ENCODE data around the gene NDUFA11. TPM values are rescaled to one million over a fixed set of nuclear protein-coding genes. Genes with fewer than 3 reads are reported as not detected.
A peak's percentile ranks its signal among the peaks of the same experiment; 100 is the strongest.

NDUFA11 gene
- total RNA-seq, 5 donors from 2014 or later (not counting 1 experiment from before 2014, with no cell fraction given): 106 to 198 (median 185) TPM

DNA sequence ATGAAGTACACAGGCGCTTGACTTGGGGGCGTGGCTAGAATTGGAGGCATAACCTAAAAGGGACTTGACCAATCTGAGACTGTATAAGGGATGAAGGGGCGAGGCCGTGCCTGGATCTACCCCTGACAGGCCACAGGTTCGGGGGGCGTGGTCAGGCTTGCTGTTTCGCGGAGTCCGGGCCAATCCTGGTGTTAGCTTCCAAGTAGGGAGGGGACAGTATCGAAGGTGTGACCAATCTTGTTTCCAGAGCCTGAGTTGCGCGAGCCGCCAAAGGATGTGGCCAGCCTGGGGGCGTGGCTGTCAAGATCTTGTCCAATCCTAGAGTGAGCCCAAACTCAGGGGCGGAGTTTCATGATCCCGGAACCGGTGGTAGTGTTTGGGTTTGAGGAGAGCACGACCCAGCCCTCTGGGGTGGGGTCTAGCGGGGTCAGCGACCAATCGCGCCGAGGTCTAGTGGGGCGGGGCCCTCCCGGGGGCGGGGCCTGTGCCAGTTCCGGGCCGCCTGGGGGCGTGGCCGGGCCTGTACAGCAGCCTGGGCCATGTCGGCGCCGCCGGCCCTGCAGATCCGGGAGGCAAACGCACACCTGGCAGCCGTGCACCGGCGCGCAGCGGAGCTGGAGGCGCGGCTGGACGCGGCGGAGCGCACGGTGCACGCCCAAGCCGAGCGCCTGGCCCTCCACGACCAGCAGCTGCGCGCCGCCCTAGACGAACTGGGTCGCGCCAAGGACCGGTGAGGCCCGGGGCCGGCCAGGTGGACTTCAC lies 943 bp upstream of the NDUFA11 start, which contains the start of gene VMAC:
TSS of gene VMAC (plus strand) at position 521 of the 762 bp plus-strand sequence. CDS start at position 540, 19 bp downstream.
- peaks cover 35 to 47% (median 37%) of the 10 kb centered on the region in 3 donors for H3K4me1 Mint-ChIP-seq
- H3K27ac Mint-ChIP-seq: peak within 1 kb of the TSS; percentile 99 to 100
- H3K27me3 ChIP-seq (replicated peaks in 1 of 2; ENCODE audit: control insufficient read depth in 2 of 2, extremely low read depth in 1 of 2, insufficient read depth in 2 of 2, low read length in 1 of 2): no peaks in the 10 kb centered on the region
- peak; percentile 99 to 100 (median 100) for DNase-seq
- no peaks in the 10 kb centered on the region for H3K9me3 ChIP-seq
- H3K36me3 Mint-ChIP-seq: peaks cover 11% of the 10 kb centered on the region
- no peaks in the 10 kb centered on the region for H3K9me3 Mint-ChIP-seq
- 0% methylated on average over 58 of the region's 61 CpGs for WGBS (ENCODE audit: insufficient coverage)
- H3K27ac ChIP-seq (ENCODE audit: low read length): peak within 1 kb of the TSS; percentile 85
- ChIA-PET CTCF (interaction anchor here in 1 of 2 donors (0.6 to 2.4 kb wide), 8 partner anchors 51 to 222 kb away, joined by 3 to 25 read pairs (median 3); partner anchors contain the start of genes NRTN and RPL36), POLR2A (interaction anchor here in 1 of 2 donors (0.6 to 1.0 kb wide), 3 partner anchors 57 to 113 kb away, joined by 3 to 5 read pairs (median 3); partner anchors contain the start of gene DUS3L)
- H3K4me3 Mint-ChIP-seq: peak within 1 kb of the TSS; percentile 95 to 96 (median 95)
- peaks cover 4 to 9% of the 10 kb centered on the region in 2 donors for H3K36me3 ChIP-seq (ENCODE audit: control insufficient read depth in 2 of 2, extremely low read depth in 1 of 2, insufficient read depth in 1 of 2, low read length in 1 of 2)
- ATAC-seq (replicated peaks in 1 of 4): peak; percentile 78 to 80 (median 80)
- no peaks in the 10 kb centered on the region for H3K27me3 Mint-ChIP-seq
- H3K4me3 ChIP-seq (ENCODE audit: control insufficient read depth in 1 of 2, extremely low read depth in 1 of 2, low read length in 1 of 2): peak within 1 kb of the TSS; percentile 85 to 100
- H3K4me1 ChIP-seq (ENCODE audit: control insufficient read depth in 1 of 2, extremely low read depth in 1 of 2, insufficient read depth in 2 of 2, low read length in 2 of 2): peaks cover 0 to 48% of the 10 kb centered on the region in 2 experiments

DNA sequence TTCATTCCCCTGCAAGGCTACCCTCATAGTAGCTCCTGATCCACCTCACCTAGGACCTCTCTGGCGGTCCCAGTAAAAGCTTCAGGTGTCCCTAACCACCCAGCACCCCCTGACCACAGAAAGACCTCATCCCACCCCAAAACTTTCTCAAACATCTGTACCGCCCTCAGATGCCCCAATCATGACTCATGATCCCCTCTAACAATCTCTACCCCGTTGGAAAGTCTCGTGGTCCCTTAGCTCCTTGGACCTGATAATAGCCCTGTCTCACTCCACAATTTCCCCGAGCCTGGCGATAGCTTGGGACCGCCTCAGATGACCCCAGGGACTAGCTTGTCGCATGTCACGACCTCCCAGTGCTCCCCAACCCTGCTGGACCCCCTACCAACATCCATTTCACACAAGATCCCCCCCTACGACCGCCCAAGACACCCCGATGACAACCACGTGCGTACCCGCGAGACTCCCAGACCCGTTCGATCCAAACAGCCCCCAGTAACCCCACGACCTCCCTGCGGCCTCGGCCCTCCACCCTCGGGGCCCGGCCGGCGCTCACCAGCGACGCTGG lies 450 bp downstream of the NDUFA11 start:
- DNase-seq: peak in 2 of 35 experiments; percentile 8 to 30
- WGBS (ENCODE audit: insufficient coverage): under 1% methylated on average over 27 of the region's 27 CpGs
- Mint-ChIP-seq H3K36me3 (peaks cover 11% of the 10 kb centered on the region), H3K4me1 (peaks cover 35 to 47% (median 37%) of the 10 kb centered on the region in 3 donors), H3K4me3 (peak overlapping the region; percentile 95 to 96 (median 95)), H3K27me3 (no peaks in the 10 kb centered on the region), H3K27ac (peak overlapping the region; percentile 99 to 100), H3K9me3 (no peaks in the 10 kb centered on the region)
- H3K4me3 ChIP-seq (ENCODE audit: control insufficient read depth in 1 of 2, extremely low read depth in 1 of 2, low read length in 1 of 2): peak overlapping the region; percentile 85 to 100
- ChIA-PET CTCF (interaction anchor here (0.6 to 2.4 kb wide), 3 partner anchors 50 to 223 kb away, joined by 3 to 25 read pairs (median 3); partner anchors contain the start of gene NRTN (in 1 of the 2)), POLR2A (interaction anchor here (0.5 to 0.7 kb wide), 5 partner anchors 49 to 1511 kb away, joined by 3 to 9 read pairs (median 3); no protein-coding TSS in a partner anchor)
- H3K36me3 ChIP-seq (ENCODE audit: control insufficient read depth in 2 of 2, extremely low read depth in 1 of 2, insufficient read depth in 1 of 2, low read length in 1 of 2): peaks cover 0 to 4% of the 10 kb centered on the region in 2 donors
- peak overlapping the region; percentile 85 for H3K27ac ChIP-seq (ENCODE audit: low read length)
- H3K9me3 ChIP-seq: no peaks in the 10 kb centered on the region
- H3K4me1 ChIP-seq (ENCODE audit: control insufficient read depth in 1 of 2, extremely low read depth in 1 of 2, insufficient read depth in 2 of 2, low read length in 2 of 2): peaks cover 0 to 48% of the 10 kb centered on the region in 2 experiments
- no peak for ATAC-seq (replicated peaks in 1 of 4)
- no peaks in the 10 kb centered on the region for H3K27me3 ChIP-seq (replicated peaks in 1 of 2; ENCODE audit: control insufficient read depth in 2 of 2, extremely low read depth in 1 of 2, insufficient read depth in 2 of 2, low read length in 1 of 2)

DNA sequence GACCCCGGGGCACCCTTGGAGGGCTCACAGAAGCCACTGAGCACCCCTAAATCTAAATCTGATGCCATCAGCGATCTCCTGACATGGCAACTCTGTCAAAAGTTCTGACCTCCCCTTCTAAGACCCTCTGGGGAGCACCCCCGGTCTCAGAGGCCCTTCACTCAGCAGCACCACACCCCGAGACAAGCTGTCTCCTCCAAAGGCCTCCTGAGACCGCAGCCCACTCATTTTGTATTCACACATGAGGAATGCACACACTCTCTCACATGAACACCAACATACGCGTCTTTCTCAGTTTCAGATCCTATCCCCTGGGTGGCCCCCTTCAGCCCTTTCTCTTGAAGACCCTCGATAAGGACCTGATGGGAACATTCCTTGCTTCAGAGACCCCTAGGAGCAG lies 2.6 kb downstream of the NDUFA11 start:
- no peaks in the 10 kb centered on the region for H3K9me3 ChIP-seq

DNA sequence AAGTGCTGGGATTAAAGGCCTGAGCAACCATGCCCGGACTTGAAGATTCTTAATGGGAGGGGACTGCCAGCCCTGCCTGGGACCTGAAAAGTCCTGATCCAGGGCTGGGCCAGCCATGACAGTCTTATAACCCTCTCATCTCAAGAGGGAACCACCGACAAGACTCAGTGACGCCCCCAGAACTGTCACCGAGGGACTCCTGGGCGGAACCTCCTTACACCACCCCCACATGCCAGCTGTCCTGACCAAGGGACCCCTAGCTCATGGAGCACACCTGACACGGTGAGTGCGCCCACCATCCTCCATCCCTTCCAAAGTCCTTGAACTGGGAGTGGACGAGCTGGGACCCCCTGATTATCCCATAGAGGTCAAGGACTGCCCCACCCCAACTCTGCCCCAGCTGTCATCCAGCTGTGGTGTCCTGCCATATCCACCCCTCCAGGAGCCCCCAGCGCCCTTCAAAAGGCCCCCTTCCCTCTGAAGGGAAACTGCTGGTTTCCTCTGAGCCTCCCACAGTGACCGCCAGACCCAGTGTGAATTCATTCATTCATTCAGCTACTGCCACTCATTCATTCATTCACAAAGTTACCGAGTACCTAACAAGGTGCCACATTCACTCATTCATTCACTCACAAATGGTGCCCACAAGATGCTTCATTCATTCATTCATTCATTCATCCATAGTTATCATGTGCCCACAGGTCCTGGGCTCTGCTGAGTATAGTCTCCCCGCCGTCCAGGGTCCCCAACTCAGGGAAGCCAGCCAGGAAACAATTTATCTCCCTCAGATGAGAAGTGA lies 3.7 kb downstream of the NDUFA11 start:
- Mint-ChIP-seq H3K4me1 (peaks cover 23 to 29% (median 27%) of the 10 kb centered on the region in 3 donors), H3K27ac (no peak overlapping the region), H3K27me3 (no peaks in the 10 kb centered on the region), H3K4me3 (peak overlapping the region in 1 of 3 donors; percentile 9), H3K36me3 (peaks cover 11% of the 10 kb centered on the region), H3K9me3 (no peaks in the 10 kb centered on the region)
- Histone ChIP-seq H3K27ac (ENCODE audit: low read length) (no peak overlapping the region), H3K4me1 (ENCODE audit: control insufficient read depth in 1 of 2, extremely low read depth in 1 of 2, insufficient read depth in 2 of 2, low read length in 2 of 2) (peaks cover 0 to 31% of the 10 kb centered on the region in 2 experiments), H3K36me3 (ENCODE audit: control insufficient read depth in 2 of 2, extremely low read depth in 1 of 2, insufficient read depth in 1 of 2, low read length in 1 of 2) (peaks cover 8 to 22% of the 10 kb centered on the region in 2 donors), H3K9me3 (no peaks in the 10 kb centered on the region), H3K4me3 (ENCODE audit: control insufficient read depth in 1 of 2, extremely low read depth in 1 of 2, low read length in 1 of 2) (no peak overlapping the region), H3K27me3 (replicated peaks in 1 of 2; ENCODE audit: control insufficient read depth in 2 of 2, extremely low read depth in 1 of 2, insufficient read depth in 2 of 2, low read length in 1 of 2) (no peaks in the 10 kb centered on the region)
- POLR2A ChIA-PET: interaction anchor here in 1 of 2 donors (0.6 kb wide), 1 partner anchor 44 kb away, joined by 3 read pairs; no protein-coding TSS in a partner anchor
- 92% methylated on average over 11 of the region's 13 CpGs for WGBS (ENCODE audit: insufficient coverage)
- no peak for ATAC-seq (replicated peaks in 1 of 4)
- DNase-seq: no peak
- CTCF ChIA-PET: no interaction called here

More for the DNA sequence above, 2.6 kb downstream of the NDUFA11 start:
- Histone ChIP-seq H3K27me3 (replicated peaks in 1 of 2; ENCODE audit: control insufficient read depth in 2 of 2, extremely low read depth in 1 of 2, insufficient read depth in 2 of 2, low read length in 1 of 2) (no peaks in the 10 kb centered on the region), H3K36me3 (ENCODE audit: control insufficient read depth in 2 of 2, extremely low read depth in 1 of 2, insufficient read depth in 1 of 2, low read length in 1 of 2) (peaks cover 0 to 14% of the 10 kb centered on the region in 2 donors), H3K4me1 (ENCODE audit: control insufficient read depth in 1 of 2, extremely low read depth in 1 of 2, insufficient read depth in 2 of 2, low read length in 2 of 2) (peaks cover 0 to 41% of the 10 kb centered on the region in 2 experiments), H3K27ac (ENCODE audit: low read length) (no peak overlapping the region), H3K4me3 (ENCODE audit: control insufficient read depth in 1 of 2, extremely low read depth in 1 of 2, low read length in 1 of 2) (no peak overlapping the region)
- Mint-ChIP-seq H3K36me3 (peaks cover 8% of the 10 kb centered on the region), H3K9me3 (no peaks in the 10 kb centered on the region), H3K27ac (peak overlapping the region; percentile 16 to 31), H3K4me1 (peaks cover 26 to 34% (median 27%) of the 10 kb centered on the region in 3 donors), H3K27me3 (no peaks in the 10 kb centered on the region), H3K4me3 (peak overlapping the region; percentile 29 to 42 (median 31))
- CTCF ChIA-PET: no interaction called here
- DNase-seq (no peak), ATAC-seq (replicated peaks in 1 of 4) (no peak)
- POLR2A ChIA-PET: interaction anchor here in 1 of 2 donors (0.7 kb wide), 1 partner anchor 110 kb away, joined by 7 read pairs; the partner anchor contains the start of gene DUS3L
- 86% methylated on average over 7 of the region's 8 CpGs for WGBS (ENCODE audit: insufficient coverage)

DNA sequence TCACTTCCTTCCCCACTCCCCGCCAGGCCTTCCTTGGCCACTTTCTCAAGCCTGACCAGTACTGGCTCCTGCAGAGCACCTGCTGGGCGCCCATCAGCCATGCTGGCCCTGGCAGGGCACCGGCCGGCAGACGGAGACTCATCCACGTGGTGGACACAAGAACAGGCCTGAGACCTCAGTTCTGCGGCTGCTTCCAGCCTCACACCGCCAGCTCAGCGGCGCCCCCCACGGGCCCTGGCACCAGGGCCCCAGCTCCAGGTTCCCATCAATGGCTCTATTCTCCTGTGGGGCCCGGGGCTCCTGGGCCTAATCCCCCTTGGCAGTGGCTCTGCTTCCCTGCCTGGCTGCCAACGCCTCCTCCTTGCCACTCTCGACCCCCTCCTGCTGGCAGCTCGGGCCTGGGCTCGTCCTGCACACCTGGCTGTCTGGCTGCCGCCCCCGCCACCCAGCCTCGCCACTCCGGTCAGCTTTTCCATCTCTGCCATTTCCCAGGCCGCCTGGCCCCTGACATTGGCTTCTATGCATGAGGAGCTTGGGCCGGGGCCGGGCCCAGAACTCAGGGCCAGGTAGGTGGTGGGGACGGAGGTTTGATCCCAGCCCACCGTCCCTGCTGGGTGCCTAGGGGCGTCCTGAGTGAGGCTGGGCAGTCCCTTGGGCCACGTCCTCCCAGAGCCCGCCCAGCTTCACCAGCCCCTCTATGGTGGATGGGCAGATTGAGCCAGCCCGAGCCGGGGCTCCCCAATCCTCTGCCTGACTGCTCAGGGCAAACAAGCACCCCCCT lies 6.2 kb downstream of the NDUFA11 start:
- Histone ChIP-seq H3K9me3 (no peaks in the 10 kb centered on the region), H3K27ac (ENCODE audit: low read length) (no peak overlapping the region), H3K4me1 (ENCODE audit: control insufficient read depth in 1 of 2, extremely low read depth in 1 of 2, insufficient read depth in 2 of 2, low read length in 2 of 2) (peaks cover 0 to 20% of the 10 kb centered on the region in 2 experiments), H3K4me3 (ENCODE audit: control insufficient read depth in 1 of 2, extremely low read depth in 1 of 2, low read length in 1 of 2) (no peak overlapping the region), H3K27me3 (replicated peaks in 1 of 2; ENCODE audit: control insufficient read depth in 2 of 2, extremely low read depth in 1 of 2, insufficient read depth in 2 of 2, low read length in 1 of 2) (peaks cover 0 to 3% of the 10 kb centered on the region in 2 experiments), H3K36me3 (ENCODE audit: control insufficient read depth in 2 of 2, extremely low read depth in 1 of 2, insufficient read depth in 1 of 2, low read length in 1 of 2) (peaks cover 8 to 25% of the 10 kb centered on the region in 2 donors)
- DNase-seq: no peak
- POLR2A ChIA-PET: interaction anchor here in 1 of 2 donors (0.6 kb wide), 1 partner anchor 126 kb away, joined by 4 read pairs; no protein-coding TSS in a partner anchor
- H3K36me3 Mint-ChIP-seq: peaks cover 11% of the 10 kb centered on the region
- H3K27ac Mint-ChIP-seq: no peak overlapping the region
- no peak for ATAC-seq (replicated peaks in 1 of 4)
- CTCF ChIA-PET: no interaction called here
- no peak overlapping the region for H3K4me3 Mint-ChIP-seq
- H3K9me3 Mint-ChIP-seq: no peaks in the 10 kb centered on the region
- 96% methylated on average over 26 of the region's 30 CpGs for WGBS (ENCODE audit: insufficient coverage)
- peaks cover 14 to 16% (median 15%) of the 10 kb centered on the region in 3 donors for H3K4me1 Mint-ChIP-seq
- no peaks in the 10 kb centered on the region for H3K27me3 Mint-ChIP-seq
